HepG2 (cell line): ENCODE results near the gene MCF2L. TPM values are rescaled to one million over a fixed set of nuclear protein-coding genes. Genes with fewer than 3 reads are reported as not detected.

Experiments
- ARNT ChIP-seq: fragments of 450-650 bp; IDR thresholded peaks from 2 replicates; pipeline ENCODE4 v1.6.1; 2017
- BRCA1 ChIP-seq: sonication (generic); formaldehyde crosslinking; IDR thresholded peaks from 2 replicates; pipeline ENCODE4 v1.4.0; 2020; ENCODE audit warnings: missing genetic modification reagents
- HOXA7 ChIP-seq: sonication (generic); formaldehyde crosslinking; IDR thresholded peaks from 2 replicates; pipeline ENCODE4 v1.8.1; 2022; ENCODE audit warnings: mild to moderate bottlenecking, missing genetic modification reagents, moderate library complexity
- JUNB ChIP-seq: sonication (generic); formaldehyde crosslinking; IDR thresholded peaks from 2 replicates; pipeline ENCODE4 v1.8.0; 2022; ENCODE audit warnings: missing genetic modification reagents, mild to moderate bottlenecking, borderline replicate concordance
- KDM3A ChIP-seq: IDR thresholded peaks from 2 replicates; pipeline ENCODE4 v1.6.1; 2018; ENCODE audit warnings: low read depth, missing compliant biosample characterization
- MAX ChIP-seq: IDR thresholded peaks from 2 replicates; pipeline ENCODE4 v1.6.1; 2012; ENCODE audit warnings: inconsistent platforms
- ONECUT2 ChIP-seq: sonication (generic); formaldehyde crosslinking; IDR thresholded peaks from 2 replicates; pipeline ENCODE4 v1.4.0; 2020; ENCODE audit warnings: missing genetic modification reagents
- PAF1 ChIP-seq: IDR thresholded peaks from 2 replicates; pipeline ENCODE4 v1.6.1; 2016; ENCODE audit warnings: missing genetic modification reagents, missing compliant biosample characterization
- PHF20 ChIP-seq: sonication (generic); formaldehyde crosslinking; IDR thresholded peaks from 2 replicates; pipeline ENCODE4 v1.5.0; 2020; ENCODE audit warnings: mild to moderate bottlenecking, missing genetic modification reagents
- RBM39 ChIP-seq: fragments of 200-400 bp; formaldehyde crosslinking; IDR thresholded peaks from one replicate; pipeline ENCODE4 v1.6.1; 2018; ENCODE audit warnings: antibody characterized with exemption, mild to moderate bottlenecking, low read depth, low read length; ENCODE audit not compliant: poor library complexity, severe bottlenecking
- SNAI1 ChIP-seq: sonication (generic); formaldehyde crosslinking; IDR thresholded peaks from 2 replicates; pipeline ENCODE4 v1.5.0; 2020; ENCODE audit warnings: mild to moderate bottlenecking, missing genetic modification reagents, borderline replicate concordance
- SSRP1 ChIP-seq: IDR thresholded peaks from 2 replicates; pipeline ENCODE4 v1.6.1; 2016; ENCODE audit warnings: control low read depth
- THAP7 ChIP-seq: sonication (generic); formaldehyde crosslinking; IDR thresholded peaks from 2 replicates; pipeline ENCODE4 v1.8.1; 2023; ENCODE audit warnings: mild to moderate bottlenecking, missing genetic modification reagents
- ZKSCAN1 ChIP-seq: fragments of 150-350 bp; IDR thresholded peaks from 2 replicates; pipeline ENCODE4 v1.6.1; 2014; ENCODE audit warnings: low read length
- ZNF124 ChIP-seq: sonication (generic); formaldehyde crosslinking; IDR thresholded peaks from 2 replicates; pipeline ENCODE4 v1.4.0; 2020; ENCODE audit warnings: missing genetic modification reagents
- ZNF274 ChIP-seq: sonication (generic); formaldehyde crosslinking; IDR thresholded peaks from 2 replicates; pipeline ENCODE4 v1.5.1; 2020; ENCODE audit warnings: mild to moderate bottlenecking, missing genetic modification reagents
- ZNF615 ChIP-seq: sonication (generic); formaldehyde crosslinking; IDR thresholded peaks from 2 replicates; pipeline ENCODE4 v1.5.0; 2020; ENCODE audit warnings: mild to moderate bottlenecking, missing genetic modification reagents, borderline replicate concordance
- ZNF770 ChIP-seq: sonication (generic); formaldehyde crosslinking; IDR thresholded peaks from 2 replicates; pipeline ENCODE4 v1.5.0; 2020; ENCODE audit warnings: mild to moderate bottlenecking, missing genetic modification reagents
- ZSCAN20 ChIP-seq: sonication (generic); formaldehyde crosslinking; IDR thresholded peaks from 2 replicates; pipeline ENCODE4 v1.4.0; 2020; ENCODE audit warnings: missing genetic modification reagents, mild to moderate bottlenecking, borderline replicate concordance
- polyA plus RNA-seq, 8 experiments: library from polyadenylated mRNA; depleted of rRNA in 3 of 8; stranded (reverse) in 7 of 8; unstranded in 1 of 8; fragments of >200 nt; fragmentation: Illumina TruSeq in 4 of 8; extraction: Trizol in 4 of 8; gene quantifications; 2 replicates each; pipeline versions ENCODE4 v1.2.1 to v1.2.3, GENCODE V29; 2011 to 2016; ENCODE audit warnings: low read depth in 4 of 8, missing spikeins in 1 of 8, mixed read lengths in 1 of 8; ENCODE audit not compliant: insufficient read depth in 1 of 8
- total RNA-seq, 5 experiments: library from RNA; depleted of rRNA; stranded (reverse); fragments of >200 nt; fragmentation: Illumina TruSeq; extraction: Trizol; gene quantifications; 2 replicates each; pipeline ENCODE4 v1.2.3, GENCODE V29; 2016; ENCODE audit warnings: low read depth in 1 of 5
- TF ChIP-seq, protein P1 (sequence below), 2 experiments: sonication (generic) in 1 of 2; formaldehyde crosslinking in 1 of 2; IDR thresholded peaks; 2 replicates each; pipeline versions ENCODE4 v1.4.0 to v1.6.1; 2016 to 2020; ENCODE audit warnings: borderline replicate concordance in 1 of 2, low read depth in 1 of 2, mild to moderate bottlenecking in 1 of 2, missing genetic modification reagents in 1 of 2

The MCF2L gene
- total and polyA plus RNA-seq, 2 of the 13 experiments (the other 11 are each of a cell fraction or from before 2014, with no cell fraction given), result 19.4 to 28.4 TPM

DNA sequence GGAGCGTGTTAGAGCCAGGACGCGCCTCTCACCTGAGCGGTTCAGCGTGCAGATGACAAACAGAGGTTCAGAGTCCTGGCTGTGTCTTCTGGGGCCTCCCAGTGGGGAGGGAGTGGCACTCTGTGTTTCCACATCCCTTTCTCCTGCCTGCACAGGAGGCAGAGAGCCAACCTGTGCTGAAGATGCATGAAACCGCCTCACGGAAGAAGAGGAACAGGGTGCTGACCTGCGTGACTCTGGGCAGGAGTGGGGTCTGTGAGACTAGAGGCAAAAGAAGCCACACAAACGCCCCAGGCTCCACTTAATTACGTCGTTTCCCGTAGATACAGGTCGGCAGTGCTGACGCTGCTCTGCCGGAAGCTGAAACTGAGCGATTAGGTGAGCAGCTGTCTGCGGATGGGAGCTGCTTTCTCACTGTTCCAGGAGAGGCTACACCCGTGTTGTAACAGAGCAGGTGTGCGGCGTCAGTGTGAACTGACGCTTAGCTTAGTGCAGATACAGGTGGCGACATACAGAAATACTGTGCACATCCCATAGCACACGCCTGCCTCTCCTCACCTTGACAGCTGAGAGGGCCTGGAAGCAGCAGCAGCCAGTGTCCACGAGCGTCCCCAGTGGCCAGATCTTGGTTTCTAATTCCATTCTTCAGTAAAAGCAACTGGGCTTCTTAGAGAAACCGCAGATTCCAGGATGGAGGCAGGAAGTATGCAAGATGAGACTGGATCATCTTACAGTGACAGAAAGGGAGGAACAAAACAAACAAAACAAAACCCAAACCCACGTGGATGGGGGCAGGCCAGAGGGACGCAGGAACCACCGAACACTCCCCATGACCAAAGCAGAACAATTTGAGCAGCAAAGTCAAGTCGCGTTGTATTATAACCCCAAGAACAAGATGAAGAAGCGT lies 37.7 kb upstream of the MCF2L start (continued):
- TF ChIP-seq ZSCAN20 (CRISPR knock-in tag), result no peak
- TF ChIP-seq PHF20 (CRISPR knock-in tag), result no peak
- no peak for TF ChIP-seq RBM39
- TF ChIP-seq ZNF124 (CRISPR knock-in tag), result no peak
- TF ChIP-seq ZNF770, result no peak
- TF ChIP-seq ZKSCAN1, result no peak
- TF ChIP-seq HOXA7 (CRISPR knock-in tag), result no peak
- TF ChIP-seq BRCA1 (CRISPR knock-in tag), result no peak
- TF ChIP-seq KDM3A (CRISPR knock-in tag), result no peak
- peak; percentile 48; the same call in 1 of the 2 replicates for TF ChIP-seq SSRP1 (CRISPR knock-in tag)
- TF ChIP-seq ZNF615 (CRISPR knock-in tag), result no peak
- TF ChIP-seq PAF1 (CRISPR knock-in tag), result no peak
- TF ChIP-seq JUNB (CRISPR knock-in tag), result no peak
- no peak for TF ChIP-seq SNAI1 (CRISPR knock-in tag)
- no peak for TF ChIP-seq THAP7
- TF ChIP-seq MAX, result 0 out of 2 replicates have a peak, but pooled peaks have one; percentile 25
- TF ChIP-seq ZNF274 (CRISPR knock-in tag), result no peak
- TF ChIP-seq, protein P1, sequence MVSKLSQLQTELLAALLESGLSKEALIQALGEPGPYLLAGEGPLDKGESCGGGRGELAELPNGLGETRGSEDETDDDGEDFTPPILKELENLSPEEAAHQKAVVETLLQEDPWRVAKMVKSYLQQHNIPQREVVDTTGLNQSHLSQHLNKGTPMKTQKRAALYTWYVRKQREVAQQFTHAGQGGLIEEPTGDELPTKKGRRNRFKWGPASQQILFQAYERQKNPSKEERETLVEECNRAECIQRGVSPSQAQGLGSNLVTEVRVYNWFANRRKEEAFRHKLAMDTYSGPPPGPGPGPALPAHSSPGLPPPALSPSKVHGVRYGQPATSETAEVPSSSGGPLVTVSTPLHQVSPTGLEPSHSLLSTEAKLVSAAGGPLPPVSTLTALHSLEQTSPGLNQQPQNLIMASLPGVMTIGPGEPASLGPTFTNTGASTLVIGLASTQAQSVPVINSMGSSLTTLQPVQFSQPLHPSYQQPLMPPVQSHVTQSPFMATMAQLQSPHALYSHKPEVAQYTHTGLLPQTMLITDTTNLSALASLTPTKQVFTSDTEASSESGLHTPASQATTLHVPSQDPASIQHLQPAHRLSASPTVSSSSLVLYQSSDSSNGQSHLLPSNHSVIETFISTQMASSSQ (IDR thresholded peaks at IDR 0.05; ENCODE audit: low read depth), result no peak
- TF ChIP-seq, protein P1 (CRISPR knock-in tag; IDR thresholded peaks at IDR 0.05; ENCODE audit: borderline replicate concordance), result no peak
- TF ChIP-seq ARNT, result no peak
- TF ChIP-seq ONECUT2 (CRISPR knock-in tag), result no peak
